ACC112 (cell line): Measurements from ENCODE around the gene ENHO.

Source experiments
- H2AFZ ChIP-seq: fragments of 200-600 bp; sonication (generic); one replicate; pipeline ENCODE4 v1.6.0; 2017; ENCODE audit warnings: antibody characterized with exemption, low read length; ENCODE audit not compliant: unreplicated experiment
- H3K27ac ChIP-seq: fragments of 200-600 bp; sonication (generic); 2 replicates; pipeline ENCODE4 v1.5.1; 2014; ENCODE audit warnings: low read depth, mild to moderate bottlenecking, antibody characterized with exemption, low read length, moderate library complexity
- H3K27me3 ChIP-seq: fragments of 200-600 bp; sonication (generic); 2 replicates; pipeline ENCODE4 v1.6.1; 2014; ENCODE audit warnings: mild to moderate bottlenecking, antibody characterized with exemption, low read length, moderate library complexity, mixed read lengths; ENCODE audit not compliant: insufficient read depth
- H3K36me3 ChIP-seq: fragments of 200-600 bp; sonication (generic); 2 replicates; pipeline ENCODE4 v1.6.1; 2016; ENCODE audit warnings: mild to moderate bottlenecking, antibody characterized with exemption, low read length, moderate library complexity, mixed read lengths; ENCODE audit not compliant: insufficient read depth
- H3K4me1 ChIP-seq: fragments of 200-600 bp; sonication (generic); one replicate; pipeline ENCODE4 v1.6.1; 2016; ENCODE audit warnings: low read length, mixed read lengths; ENCODE audit not compliant: insufficient read depth, unreplicated experiment, control insufficient read depth
- H3K4me3 ChIP-seq: fragments of 200-600 bp; sonication (generic); 2 replicates; pipeline ENCODE4 v1.5.1; 2014; ENCODE audit warnings: mild to moderate bottlenecking, low read depth, low read length
- H3K79me2 ChIP-seq: fragments of 200-600 bp; sonication (generic); one replicate; pipeline ENCODE4 v1.6.0; 2016; ENCODE audit warnings: low read length; ENCODE audit not compliant: control insufficient read depth, unreplicated experiment, insufficient read depth

ENHO gene

DNA sequence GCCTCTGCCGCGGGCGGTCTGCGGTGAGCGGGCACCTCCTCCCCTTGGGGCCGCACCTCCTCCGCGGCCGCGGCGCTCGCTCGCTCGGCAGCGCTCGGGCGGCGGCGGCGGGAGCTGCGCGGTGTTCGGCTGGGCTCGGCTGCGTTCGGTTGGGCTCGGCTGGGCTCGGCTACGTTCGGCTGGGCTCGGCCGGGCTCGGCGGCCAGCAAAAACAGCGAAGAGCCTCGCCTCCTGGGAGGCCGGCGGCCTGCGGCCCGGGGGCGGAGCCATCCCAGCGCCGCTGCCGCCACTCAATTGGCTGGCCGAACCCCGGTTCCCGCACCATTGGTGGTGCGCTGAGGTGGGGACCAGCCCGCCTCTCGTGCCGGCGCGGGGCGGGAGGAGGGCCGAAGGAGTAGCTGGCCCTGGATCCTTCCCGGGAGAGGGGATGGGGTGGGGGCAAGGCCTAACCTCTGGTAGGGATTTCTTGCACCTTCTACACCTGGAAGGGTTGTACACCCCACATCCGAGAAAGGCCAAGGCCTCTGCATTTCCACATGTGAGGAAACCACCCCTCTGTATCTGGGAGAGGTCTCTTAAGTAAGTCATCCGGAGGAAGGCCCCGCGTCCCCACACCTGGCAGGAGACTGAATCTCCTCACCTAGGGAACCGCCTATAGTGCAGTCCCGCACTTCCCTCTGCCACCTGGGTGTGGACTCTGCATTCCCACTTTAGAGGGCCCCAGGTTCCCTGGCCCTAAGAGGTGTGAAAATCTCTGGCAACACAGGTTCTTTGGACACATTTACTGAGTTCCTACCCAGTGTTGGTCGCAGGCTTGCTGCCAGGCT, at the start of gene ENHO:
Gene ENHO (minus strand): TSS at position 20 of the 827 bp plus-strand sequence. CDS start 1,295 bp downstream, outside the sequence.
- H2AFZ ChIP-seq: peak within 1 kb of the TSS; percentile 70
- H3K27ac ChIP-seq: no peak within 1 kb of the TSS
- H3K4me3 ChIP-seq: peak within 1 kb of the TSS; percentile 69

DNA sequence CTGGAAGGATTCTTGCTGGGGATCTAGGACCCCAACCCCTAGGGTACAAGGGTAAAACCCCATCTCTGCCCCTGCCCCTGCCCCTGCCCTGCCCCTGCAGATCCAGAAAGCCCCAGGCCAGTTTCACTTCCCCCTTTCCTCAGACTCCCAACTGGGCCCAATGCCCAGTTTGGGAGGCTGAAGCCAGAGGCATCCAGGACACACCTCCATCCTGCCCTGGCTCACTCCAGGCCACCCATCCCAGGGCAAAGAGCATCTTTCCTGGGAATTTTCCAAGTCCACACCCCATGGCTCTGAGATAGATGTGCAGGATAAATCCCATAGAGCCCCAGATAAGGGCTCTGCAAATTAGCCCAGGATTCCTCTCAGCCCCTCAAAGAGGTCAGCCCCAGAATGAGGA, 49.3 kb upstream of the ENHO start:
- no peak overlapping the region for H3K27ac ChIP-seq
- no peaks in the 10 kb centered on the region for H3K4me1 ChIP-seq
- no peak overlapping the region for H3K4me3 ChIP-seq
- peaks cover 25% of the 10 kb centered on the region for H3K27me3 ChIP-seq
- H3K36me3 ChIP-seq: no peaks in the 10 kb centered on the region
- H3K79me2 ChIP-seq: no peaks in the 10 kb centered on the region
- no peak overlapping the region for H2AFZ ChIP-seq

More for the DNA sequence above, at the start of gene ENHO:
- Histone ChIP-seq H3K36me3 (no peaks in the 10 kb centered on the region), H3K79me2 (no peaks in the 10 kb centered on the region), H3K4me1 (no peaks in the 10 kb centered on the region), H3K27me3 (peaks cover 52% of the 10 kb centered on the region)

DNA sequence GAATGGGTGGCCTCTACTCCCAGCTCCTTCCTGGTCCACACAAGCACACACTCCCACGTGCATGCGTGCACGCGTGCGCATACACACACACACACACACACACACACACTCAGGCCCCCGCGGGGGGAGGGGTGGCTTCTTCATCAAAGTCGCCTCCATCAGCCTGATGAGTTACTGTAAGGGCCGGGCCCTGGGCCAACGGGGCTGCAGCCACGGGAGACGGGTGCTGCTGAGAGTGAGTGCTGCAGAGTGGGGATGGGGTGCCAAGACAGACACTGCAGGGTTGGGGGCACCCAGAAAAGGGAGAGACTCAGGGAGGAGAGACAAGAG, 48.7 kb upstream of the ENHO start:
- Histone ChIP-seq H3K4me1 (no peaks in the 10 kb centered on the region), H3K27ac (no peak overlapping the region), H2AFZ (no peak overlapping the region), H3K36me3 (no peaks in the 10 kb centered on the region), H3K79me2 (no peaks in the 10 kb centered on the region), H3K4me3 (no peak overlapping the region), H3K27me3 (peaks cover 25% of the 10 kb centered on the region)

DNA sequence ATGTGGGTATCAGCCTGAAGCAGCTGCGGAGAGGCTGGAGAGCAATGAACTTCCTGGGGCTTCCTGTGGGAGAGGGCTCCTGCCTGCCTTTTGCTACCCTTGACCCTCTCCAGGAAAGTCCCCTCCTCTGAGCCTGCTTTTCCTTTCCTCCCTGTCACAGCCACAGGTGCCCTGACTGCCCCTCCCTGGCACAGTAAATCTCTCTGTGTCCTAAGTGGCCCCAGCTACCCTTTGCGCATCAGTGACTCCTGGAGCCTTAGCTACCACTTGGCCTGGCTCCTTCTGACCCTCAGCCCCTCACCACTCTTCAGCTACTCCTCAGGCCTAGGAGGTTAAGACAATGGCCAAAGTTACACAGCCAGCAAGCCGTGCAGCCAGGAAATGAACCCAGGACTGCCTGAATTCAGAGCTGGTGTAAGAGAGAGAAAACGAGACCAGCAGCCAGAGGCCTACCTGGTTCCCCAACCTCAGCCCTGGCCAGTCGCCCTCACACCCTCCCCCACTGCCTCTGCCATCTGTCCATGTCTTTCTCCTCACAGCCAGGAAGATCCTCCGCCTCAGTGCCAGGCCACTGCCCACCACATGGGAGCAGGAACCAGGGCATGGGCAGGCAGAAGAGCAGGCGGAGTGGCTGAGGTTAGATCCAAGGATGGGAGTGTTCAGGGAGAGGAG, 48.2 kb upstream of the ENHO start:
- Histone ChIP-seq H3K27ac (no peak overlapping the region), H3K27me3 (peaks cover 24% of the 10 kb centered on the region), H3K4me3 (no peak overlapping the region), H2AFZ (no peak overlapping the region), H3K79me2 (no peaks in the 10 kb centered on the region), H3K4me1 (no peaks in the 10 kb centered on the region), H3K36me3 (no peaks in the 10 kb centered on the region)

DNA sequence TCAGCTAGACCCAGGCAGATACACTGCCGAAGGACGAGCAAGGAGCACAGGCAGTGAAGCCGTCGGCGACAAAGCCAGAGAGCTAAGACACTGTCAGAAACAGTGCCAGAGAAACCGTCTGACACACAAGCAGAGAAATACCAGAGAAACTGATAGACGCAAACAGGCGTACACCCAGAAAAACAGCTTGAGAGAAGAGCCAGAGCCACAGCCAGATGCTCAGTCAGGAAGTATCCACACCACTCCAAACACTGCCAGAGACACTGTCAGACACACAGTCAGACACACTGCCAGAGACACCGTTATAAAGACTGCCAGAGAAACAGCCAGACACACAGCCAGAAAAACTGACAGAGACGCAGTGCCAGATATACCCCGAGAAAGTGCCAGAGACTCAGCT, 47.6 kb upstream of the ENHO start:
- Histone ChIP-seq H3K4me1 (no peaks in the 10 kb centered on the region), H3K27me3 (peaks cover 24% of the 10 kb centered on the region), H3K4me3 (no peak overlapping the region), H3K27ac (no peak overlapping the region), H2AFZ (no peak overlapping the region), H3K79me2 (no peaks in the 10 kb centered on the region), H3K36me3 (no peaks in the 10 kb centered on the region)

DNA sequence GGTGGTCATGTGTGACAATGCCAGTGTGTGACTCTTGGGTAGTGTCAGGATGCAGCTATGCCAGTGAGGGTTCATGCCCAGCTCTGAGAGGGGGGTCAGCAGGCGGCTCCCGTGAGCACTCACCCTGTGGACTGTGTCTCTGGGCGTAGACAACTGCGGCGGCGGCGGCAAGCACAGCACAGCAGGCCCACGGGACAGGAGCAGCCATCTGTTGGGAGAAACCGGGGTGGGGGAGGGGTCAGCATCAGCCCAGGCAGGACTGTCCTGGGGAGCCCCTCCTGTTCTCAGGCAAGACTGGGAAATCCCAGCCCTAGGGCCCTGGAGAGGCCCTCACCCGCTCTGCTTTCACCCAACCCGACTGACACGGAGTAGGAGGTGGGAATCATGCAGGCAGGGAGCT, 46.0 kb upstream of the ENHO start:
- H2AFZ ChIP-seq: no peak overlapping the region
- H3K27ac ChIP-seq: no peak overlapping the region
- H3K27me3 ChIP-seq: peaks cover 21% of the 10 kb centered on the region
- H3K36me3 ChIP-seq: no peaks in the 10 kb centered on the region
- no peaks in the 10 kb centered on the region for H3K79me2 ChIP-seq
- H3K4me1 ChIP-seq: no peaks in the 10 kb centered on the region
- H3K4me3 ChIP-seq: no peak overlapping the region

DNA sequence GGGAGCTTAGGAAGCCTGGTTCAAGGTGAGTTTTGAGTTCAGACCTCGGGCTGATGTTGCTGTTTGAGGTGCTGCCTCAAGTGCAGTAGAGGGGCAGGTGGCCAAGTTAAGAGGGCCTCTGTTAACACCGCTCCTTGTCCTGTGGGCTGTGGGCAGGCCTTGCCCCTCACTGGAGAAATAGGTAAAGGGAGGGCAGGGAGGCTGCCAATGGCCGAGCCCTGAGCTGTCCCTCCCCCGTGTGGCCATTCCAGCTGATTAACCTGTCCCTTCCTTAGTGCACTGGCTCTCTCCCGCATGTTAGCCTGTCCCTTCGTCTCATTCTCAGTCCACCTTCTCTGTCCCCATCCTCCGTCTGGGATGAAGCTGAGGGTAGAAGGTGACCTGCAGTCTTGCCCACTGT, 45.3 kb upstream of the ENHO start:
- no peak overlapping the region for H2AFZ ChIP-seq
- no peaks in the 10 kb centered on the region for H3K4me1 ChIP-seq
- H3K27me3 ChIP-seq: peaks cover 21% of the 10 kb centered on the region
- H3K4me3 ChIP-seq: no peak overlapping the region
- H3K27ac ChIP-seq: no peak overlapping the region
- no peaks in the 10 kb centered on the region for H3K36me3 ChIP-seq
- no peaks in the 10 kb centered on the region for H3K79me2 ChIP-seq

DNA sequence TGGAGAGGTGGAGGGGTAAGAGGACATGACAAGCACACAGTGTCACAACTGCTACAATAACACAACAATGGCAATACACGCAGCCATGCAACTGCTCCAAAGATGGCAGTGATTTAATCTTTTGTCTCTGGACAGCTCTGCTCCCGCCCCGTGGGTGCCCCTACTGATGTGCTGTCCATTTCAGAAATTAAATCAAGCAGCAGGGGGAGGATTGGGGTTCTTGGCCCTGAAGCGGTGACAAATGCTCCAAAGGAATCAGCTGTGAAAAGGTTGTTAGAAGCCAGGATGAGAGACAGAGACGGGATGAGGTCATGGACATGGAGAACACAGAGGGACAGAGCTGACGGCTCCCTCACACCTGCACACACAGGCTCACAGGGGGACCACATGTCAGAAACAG, 44.2 kb upstream of the ENHO start:
- Histone ChIP-seq H3K4me3 (no peak overlapping the region), H3K79me2 (no peaks in the 10 kb centered on the region), H3K36me3 (no peaks in the 10 kb centered on the region), H2AFZ (no peak overlapping the region), H3K4me1 (no peaks in the 10 kb centered on the region), H3K27ac (no peak overlapping the region), H3K27me3 (peaks cover 21% of the 10 kb centered on the region)

DNA sequence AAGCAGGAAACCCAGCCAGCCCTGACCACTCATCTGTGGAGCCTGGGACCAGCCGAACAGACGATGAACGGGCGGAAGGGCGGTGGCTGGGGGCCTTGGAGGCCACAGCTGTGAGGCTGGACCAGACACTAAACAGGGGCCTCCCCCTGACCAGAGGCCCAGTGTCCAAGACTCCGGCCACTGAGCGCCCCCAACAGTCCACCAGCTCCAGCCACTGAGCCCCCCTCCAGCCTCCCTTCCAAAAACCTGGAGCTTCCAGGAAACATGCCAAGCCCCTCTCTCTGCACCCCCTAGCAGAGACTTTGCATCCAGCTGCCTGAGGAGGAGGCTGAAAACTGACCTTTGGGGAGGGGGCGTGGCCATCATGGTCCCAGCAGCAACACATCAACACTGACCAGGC, 43.5 kb upstream of the ENHO start:
- Histone ChIP-seq H3K4me3 (no peak overlapping the region), H2AFZ (no peak overlapping the region), H3K27me3 (peaks cover 21% of the 10 kb centered on the region), H3K79me2 (no peaks in the 10 kb centered on the region), H3K36me3 (no peaks in the 10 kb centered on the region), H3K27ac (no peak overlapping the region), H3K4me1 (no peaks in the 10 kb centered on the region)

DNA sequence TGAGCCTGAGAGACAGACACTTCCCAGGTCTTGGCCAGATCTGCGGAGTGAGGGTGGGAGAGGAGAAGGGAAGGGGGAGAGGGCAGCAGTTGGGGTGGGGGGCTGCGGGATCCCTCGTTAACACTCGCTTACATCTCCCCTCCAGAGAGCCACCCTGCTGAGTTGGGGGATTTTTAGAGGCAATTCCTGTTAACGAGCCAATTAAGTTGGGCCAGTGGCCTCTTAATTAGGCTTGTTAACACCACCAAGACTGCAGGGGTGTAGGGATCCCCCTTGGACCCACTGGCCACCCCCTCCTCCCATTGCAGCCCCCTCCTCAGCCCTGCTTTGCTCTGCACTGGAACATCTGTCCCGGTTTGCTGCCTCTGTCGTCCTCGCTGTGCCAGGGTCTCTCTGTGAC, 43.1 kb upstream of the ENHO start:
- H3K27ac ChIP-seq: no peak overlapping the region
- no peaks in the 10 kb centered on the region for H3K36me3 ChIP-seq
- H3K4me1 ChIP-seq: peaks cover under 1% of the 10 kb centered on the region
- H2AFZ ChIP-seq: no peak overlapping the region
- H3K79me2 ChIP-seq: no peaks in the 10 kb centered on the region
- no peak overlapping the region for H3K4me3 ChIP-seq
- peaks cover 21% of the 10 kb centered on the region for H3K27me3 ChIP-seq

DNA sequence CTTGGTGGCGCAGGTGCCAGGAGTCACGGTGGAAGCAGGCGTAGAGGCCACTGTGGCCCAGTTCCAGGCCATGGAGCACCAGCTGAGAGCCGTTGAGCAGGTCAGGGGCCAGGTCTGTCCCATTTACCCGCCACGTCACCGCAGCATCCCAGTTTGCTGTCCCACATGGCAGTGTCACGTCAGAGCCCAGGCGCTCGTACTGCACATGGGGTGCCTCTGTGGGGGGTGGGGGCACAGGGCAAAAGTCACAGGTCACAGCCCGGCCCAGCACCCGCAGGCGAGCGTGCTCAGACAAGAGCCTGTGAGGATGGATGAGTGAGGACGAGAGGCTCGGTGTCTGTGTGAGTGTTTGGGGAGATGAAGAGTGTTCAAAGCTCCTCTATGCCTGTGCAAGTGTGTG, 41.8 kb upstream of the ENHO start:
- no peak overlapping the region for H2AFZ ChIP-seq

More for the DNA sequence above, 41.8 kb upstream of the ENHO start:
- Histone ChIP-seq H3K4me3 (no peak overlapping the region), H3K27me3 (peaks cover 21% of the 10 kb centered on the region), H3K36me3 (no peaks in the 10 kb centered on the region), H3K4me1 (peaks cover 13% of the 10 kb centered on the region), H3K27ac (no peak overlapping the region), H3K79me2 (no peaks in the 10 kb centered on the region)
